A673 (cell line): ENCODE results near the gene MYCBPAP. TPM values are rescaled to one million over a fixed set of nuclear protein-coding genes. Genes with fewer than 3 reads are reported as not detected.

Source experiments
- BruUV-seq: library from RNA; stranded (reverse); fragments of 400-500 nt; replicated peaks from 2 replicates; lab custom pipeline; 2021; lab: Mats Ljungman, UMichigan
- CTCF ChIA-PET: fragments of 300-600 bp; sonication (Branson Sonifier 250); formaldehyde crosslinking; loops from one replicate; lab custom pipeline; 2022; ENCODE audit warnings: antibody characterized with exemption; lab: Charles Lee
- POLR2A ChIA-PET: fragments of 300-600 bp; sonication (Branson Sonifier 250); formaldehyde crosslinking; loops from one replicate; lab custom pipeline; 2022; ENCODE audit warnings: antibody characterized with exemption; ENCODE audit not compliant: low non-redundant PET; lab: Charles Lee
- DNase-seq: peaks from one replicate; pipeline ENCODE4 v3.0.0-alpha.2; 2015; ENCODE audit warnings: low spot score
- H3K27ac ChIP-seq: fragments of 200-600 bp; sonication (generic); 2 replicates; pipeline ENCODE4 v1.5.1; 2016; ENCODE audit warnings: mixed run types, low read depth, mild to moderate bottlenecking, mixed read lengths, antibody characterized with exemption, low read length; ENCODE audit not compliant: poor library complexity, severe bottlenecking
- H3K27me3 ChIP-seq: fragments of 200-600 bp; sonication (generic); replicated peaks from 2 replicates; pipeline ENCODE4 v1.6.1; 2017; ENCODE audit warnings: mixed run types, low read depth, mild to moderate bottlenecking, mixed read lengths, antibody characterized with exemption, low read length; ENCODE audit not compliant: insufficient read depth, poor library complexity
- H3K36me3 ChIP-seq: fragments of 200-600 bp; sonication (generic); 2 replicates; pipeline ENCODE4 v1.6.1; 2016; ENCODE audit warnings: mixed run types, mild to moderate bottlenecking, mixed read lengths, antibody characterized with exemption, low read length; ENCODE audit not compliant: insufficient read depth, poor library complexity, severe bottlenecking
- H3K4me1 ChIP-seq: fragments of 200-600 bp; sonication (generic); 2 replicates; pipeline ENCODE4 v1.6.1; 2017; ENCODE audit warnings: mixed run types, mild to moderate bottlenecking, mixed read lengths, antibody characterized with exemption, low read length; ENCODE audit not compliant: insufficient read depth, poor library complexity, severe bottlenecking
- H3K4me3 ChIP-seq: fragments of 200-600 bp; sonication (generic); 2 replicates; pipeline ENCODE4 v1.5.1; 2016; ENCODE audit warnings: low read depth, mixed run types, mild to moderate bottlenecking, mixed read lengths, low read length; ENCODE audit not compliant: poor library complexity, severe bottlenecking
- H3K9me3 ChIP-seq: fragments of 200-600 bp; sonication (generic); 2 replicates; pipeline ENCODE4 v1.6.1; 2016; ENCODE audit warnings: mixed run types, low read depth, mild to moderate bottlenecking, mixed read lengths, antibody characterized with exemption, low read length; ENCODE audit not compliant: poor library complexity, severe bottlenecking
- EZH2 ChIP-seq: fragments of 200-600 bp; sonication (generic); IDR thresholded peaks from 2 replicates; pipeline ENCODE4 v1.6.1; 2017; ENCODE audit warnings: borderline replicate concordance, low read depth, mild to moderate bottlenecking, mixed read lengths, antibody characterized with exemption, low read length; ENCODE audit not compliant: poor library complexity, severe bottlenecking
- intact Hi-C: fragments of 100-400 bp; cut with micrococcal nuclease; formaldehyde crosslinking; loops from one replicate; pipeline ENCODE4 v1.10.0; 2022; ENCODE audit not compliant: unreplicated experiment
- total RNA-seq: library from RNA; stranded (reverse); gene quantifications from 2 replicates; pipeline ENCODE4 v1.2.3, GENCODE V29; 2021
- TF ChIP-seq, protein P1 (sequence below): fragments of 300-800, 200-600 bp; sonication (generic); conservative IDR thresholded peaks from 2 replicates; pipeline ENCODE4 v1.5.1; 2017; ENCODE audit warnings: low read depth, mild to moderate bottlenecking, antibody characterized with exemption, low read length, moderate library complexity, mixed read lengths

MYCBPAP gene
- total RNA-seq, 1 experiment from 2014 or later: 0.92 TPM

DNA sequence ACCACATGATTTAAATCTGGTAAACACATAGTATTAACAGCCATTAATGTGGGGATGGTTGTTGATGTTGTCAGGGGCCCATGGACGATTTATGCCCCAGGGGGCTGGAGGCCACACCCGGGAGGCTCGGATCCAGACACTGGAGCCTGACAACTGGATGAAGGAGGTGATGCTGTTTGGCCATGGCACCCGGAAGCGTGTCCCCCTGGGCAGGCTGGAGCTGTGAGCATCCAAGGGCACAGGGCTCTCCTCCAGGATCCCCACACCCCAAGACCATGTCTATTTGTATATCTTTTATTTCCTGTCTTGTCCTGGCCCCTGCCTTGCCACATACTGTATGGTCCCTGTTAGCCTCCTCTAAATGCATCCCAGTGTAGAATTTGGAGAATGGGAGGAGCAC is 25.0 kb upstream of the MYCBPAP start:
- H3K9me3 ChIP-seq: no peaks in the 10 kb centered on the region
- no peak for TF ChIP-seq EZH2
- TF ChIP-seq, protein P1, sequence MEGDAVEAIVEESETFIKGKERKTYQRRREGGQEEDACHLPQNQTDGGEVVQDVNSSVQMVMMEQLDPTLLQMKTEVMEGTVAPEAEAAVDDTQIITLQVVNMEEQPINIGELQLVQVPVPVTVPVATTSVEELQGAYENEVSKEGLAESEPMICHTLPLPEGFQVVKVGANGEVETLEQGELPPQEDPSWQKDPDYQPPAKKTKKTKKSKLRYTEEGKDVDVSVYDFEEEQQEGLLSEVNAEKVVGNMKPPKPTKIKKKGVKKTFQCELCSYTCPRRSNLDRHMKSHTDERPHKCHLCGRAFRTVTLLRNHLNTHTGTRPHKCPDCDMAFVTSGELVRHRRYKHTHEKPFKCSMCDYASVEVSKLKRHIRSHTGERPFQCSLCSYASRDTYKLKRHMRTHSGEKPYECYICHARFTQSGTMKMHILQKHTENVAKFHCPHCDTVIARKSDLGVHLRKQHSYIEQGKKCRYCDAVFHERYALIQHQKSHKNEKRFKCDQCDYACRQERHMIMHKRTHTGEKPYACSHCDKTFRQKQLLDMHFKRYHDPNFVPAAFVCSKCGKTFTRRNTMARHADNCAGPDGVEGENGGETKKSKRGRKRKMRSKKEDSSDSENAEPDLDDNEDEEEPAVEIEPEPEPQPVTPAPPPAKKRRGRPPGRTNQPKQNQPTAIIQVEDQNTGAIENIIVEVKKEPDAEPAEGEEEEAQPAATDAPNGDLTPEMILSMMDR: no peak
- DNase-seq: no peak
- H3K27ac ChIP-seq: no peak overlapping the region
- intact Hi-C loops: loop anchor here (2.0 to 5.0 kb wide), 2 partner anchors 59 to 144 kb away; no protein-coding TSS in a partner anchor
- peaks cover 17% of the 10 kb centered on the region for H3K36me3 ChIP-seq
- ChIA-PET POLR2A (no interaction called here), CTCF (interaction anchor here (0.5 to 1.7 kb wide), 2 partner anchors 11 to 311 kb away, joined by 4 to 8 read pairs; no protein-coding TSS in a partner anchor)
- H3K4me3 ChIP-seq: no peak overlapping the region
- peaks cover 8% of the 10 kb centered on the region for H3K4me1 ChIP-seq
- no peaks in the 10 kb centered on the region for H3K27me3 ChIP-seq
- no TSS peak for BruUV-seq

GRCh38 chr17:50484386-50485155 is 23.7 kb upstream of the MYCBPAP start:
- intact Hi-C loops: loop anchor here (5.0 kb wide), 1 partner anchor 58 kb away; no protein-coding TSS in a partner anchor
- BruUV-seq: no TSS peak
- TF ChIP-seq EZH2: no peak
- TF ChIP-seq, protein P1: no peak
- ChIA-PET CTCF (interaction anchor here (1.7 kb wide), 1 partner anchor 12 kb away, joined by 4 read pairs; no protein-coding TSS in a partner anchor), POLR2A (no interaction called here)
- H3K9me3 ChIP-seq: no peaks in the 10 kb centered on the region
- peaks cover 7% of the 10 kb centered on the region for H3K4me1 ChIP-seq
- no peak overlapping the region for H3K4me3 ChIP-seq
- peaks cover 17% of the 10 kb centered on the region for H3K36me3 ChIP-seq
- H3K27ac ChIP-seq: no peak overlapping the region
- DNase-seq: no peak
- H3K27me3 ChIP-seq: no peaks in the 10 kb centered on the region

GRCh38 chr17:50487213-50488096 is 20.8 kb upstream of the MYCBPAP start:
- H3K4me3 ChIP-seq: no peak overlapping the region
- H3K4me1 ChIP-seq: no peaks in the 10 kb centered on the region
- no TSS peak for BruUV-seq
- intact Hi-C loops: no loop called here
- no peak for TF ChIP-seq EZH2
- TF ChIP-seq, protein P1: no peak
- H3K9me3 ChIP-seq: no peaks in the 10 kb centered on the region
- POLR2A ChIA-PET: no interaction called here
- peaks cover 10% of the 10 kb centered on the region for H3K36me3 ChIP-seq
- CTCF ChIA-PET: interaction anchor here (1.0 kb wide), 1 partner anchor 10 kb away, joined by 3 read pairs; no protein-coding TSS in a partner anchor
- H3K27me3 ChIP-seq: no peaks in the 10 kb centered on the region
- H3K27ac ChIP-seq: no peak overlapping the region
- no peak for DNase-seq
